Measurements from ENCODE around the gene CDX2. TPM values are rescaled to one million over a fixed set of nuclear protein-coding genes. Genes with fewer than 3 reads are reported as not detected.
A peak's percentile ranks its signal among the peaks of the same experiment; 100 is the strongest.

Gene CDX2
- total and polyA plus RNA-seq, 2 experiments from 2014 or later = not detected

GRCh38 chr13:27917121-27917947 lies 51.8 kb downstream of the CDX2 start:
- H3K4me1 Mint-ChIP-seq = peaks cover 33% of the 10 kb centered on the region
- DNase-seq (ENCODE audit: low spot score) = peak; percentile 67
- Histone ChIP-seq H3K9me2 (ENCODE audit: insufficient read depth) (no peaks in the 10 kb centered on the region), H3K27ac (ENCODE audit: low read depth) (no peak overlapping the region), H2AFZ (no peak overlapping the region), H3K79me2 (replicated peaks; ENCODE audit: insufficient read depth) (no peaks in the 10 kb centered on the region), H3K4me2 (peak overlapping the region; percentile 66), H3K36me3 (ENCODE audit: insufficient read depth) (no peaks in the 10 kb centered on the region), H4K20me1 (replicated peaks; ENCODE audit: insufficient read depth) (peaks cover 12% of the 10 kb centered on the region), H3K27me3 (ENCODE audit: insufficient read depth) (peaks cover 100% of the 10 kb centered on the region), H3K4me1 (ENCODE audit: insufficient read depth) (peaks cover 45% of the 10 kb centered on the region), H3K4me3 (peak overlapping the region; percentile 46), H3F3A (replicated peaks; ENCODE audit: low read depth) (peaks cover 24% of the 10 kb centered on the region; the same call in 1 of the 2 replicates)
- peaks cover 83% of the 10 kb centered on the region for H3K27me3 Mint-ChIP-seq (ENCODE audit: insufficient read depth, low read depth, poor library complexity)
- TF ChIP-seq REST (IDR thresholded peaks at IDR 0.05; ENCODE audit: unreplicated experiment) (no peak), EZH2phosphoT487 (IDR thresholded peaks at IDR 0.05; ENCODE audit: unreplicated experiment) (peak; percentile 68), CREB1 (CRISPR knock-in tag; IDR thresholded peaks at IDR 0.05; ENCODE audit: low read depth) (no peak), EZH2 (IDR thresholded peaks at IDR 0.05; ENCODE audit: low read depth, unreplicated experiment) (peak; percentile 83)
- TF ChIP-seq, protein P1, sequence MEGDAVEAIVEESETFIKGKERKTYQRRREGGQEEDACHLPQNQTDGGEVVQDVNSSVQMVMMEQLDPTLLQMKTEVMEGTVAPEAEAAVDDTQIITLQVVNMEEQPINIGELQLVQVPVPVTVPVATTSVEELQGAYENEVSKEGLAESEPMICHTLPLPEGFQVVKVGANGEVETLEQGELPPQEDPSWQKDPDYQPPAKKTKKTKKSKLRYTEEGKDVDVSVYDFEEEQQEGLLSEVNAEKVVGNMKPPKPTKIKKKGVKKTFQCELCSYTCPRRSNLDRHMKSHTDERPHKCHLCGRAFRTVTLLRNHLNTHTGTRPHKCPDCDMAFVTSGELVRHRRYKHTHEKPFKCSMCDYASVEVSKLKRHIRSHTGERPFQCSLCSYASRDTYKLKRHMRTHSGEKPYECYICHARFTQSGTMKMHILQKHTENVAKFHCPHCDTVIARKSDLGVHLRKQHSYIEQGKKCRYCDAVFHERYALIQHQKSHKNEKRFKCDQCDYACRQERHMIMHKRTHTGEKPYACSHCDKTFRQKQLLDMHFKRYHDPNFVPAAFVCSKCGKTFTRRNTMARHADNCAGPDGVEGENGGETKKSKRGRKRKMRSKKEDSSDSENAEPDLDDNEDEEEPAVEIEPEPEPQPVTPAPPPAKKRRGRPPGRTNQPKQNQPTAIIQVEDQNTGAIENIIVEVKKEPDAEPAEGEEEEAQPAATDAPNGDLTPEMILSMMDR (conservative IDR thresholded peaks at IDR 0.05; ENCODE audit: low read depth in 2 of 2) = no peak
- TF ChIP-seq, protein P2, sequence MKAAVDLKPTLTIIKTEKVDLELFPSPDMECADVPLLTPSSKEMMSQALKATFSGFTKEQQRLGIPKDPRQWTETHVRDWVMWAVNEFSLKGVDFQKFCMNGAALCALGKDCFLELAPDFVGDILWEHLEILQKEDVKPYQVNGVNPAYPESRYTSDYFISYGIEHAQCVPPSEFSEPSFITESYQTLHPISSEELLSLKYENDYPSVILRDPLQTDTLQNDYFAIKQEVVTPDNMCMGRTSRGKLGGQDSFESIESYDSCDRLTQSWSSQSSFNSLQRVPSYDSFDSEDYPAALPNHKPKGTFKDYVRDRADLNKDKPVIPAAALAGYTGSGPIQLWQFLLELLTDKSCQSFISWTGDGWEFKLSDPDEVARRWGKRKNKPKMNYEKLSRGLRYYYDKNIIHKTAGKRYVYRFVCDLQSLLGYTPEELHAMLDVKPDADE (IDR thresholded peaks at IDR 0.05) = no peak
- H3K9me3 Mint-ChIP-seq = peaks cover 7% of the 10 kb centered on the region; the same call in 2 of the 3 replicates
- no peaks in the 10 kb centered on the region; the same call in 2 of the 3 replicates for H3K36me3 Mint-ChIP-seq (ENCODE audit: low read depth)
- ATAC-seq = 0 out of 3 replicates have a peak, but pooled peaks have one; percentile 2
- no peak overlapping the region for H3K27ac Mint-ChIP-seq
- peak overlapping the region; percentile 67 for H3K4me3 Mint-ChIP-seq
